GM18858 (cell line): ENCODE measurements around the gene RAD9B.
"Not testable (repeated sequence)": the region's sequence is repeated elsewhere in the genome, so short reads cannot be mapped to it uniquely, and the experiment has no call there.

Experiments
- ATAC-seq: cut with Tn5 transposase; IDR thresholded peaks from one replicate; pipeline ENCODE4 v1.9.1; 2021; ENCODE audit not compliant: unreplicated experiment

RAD9B gene

DNA sequence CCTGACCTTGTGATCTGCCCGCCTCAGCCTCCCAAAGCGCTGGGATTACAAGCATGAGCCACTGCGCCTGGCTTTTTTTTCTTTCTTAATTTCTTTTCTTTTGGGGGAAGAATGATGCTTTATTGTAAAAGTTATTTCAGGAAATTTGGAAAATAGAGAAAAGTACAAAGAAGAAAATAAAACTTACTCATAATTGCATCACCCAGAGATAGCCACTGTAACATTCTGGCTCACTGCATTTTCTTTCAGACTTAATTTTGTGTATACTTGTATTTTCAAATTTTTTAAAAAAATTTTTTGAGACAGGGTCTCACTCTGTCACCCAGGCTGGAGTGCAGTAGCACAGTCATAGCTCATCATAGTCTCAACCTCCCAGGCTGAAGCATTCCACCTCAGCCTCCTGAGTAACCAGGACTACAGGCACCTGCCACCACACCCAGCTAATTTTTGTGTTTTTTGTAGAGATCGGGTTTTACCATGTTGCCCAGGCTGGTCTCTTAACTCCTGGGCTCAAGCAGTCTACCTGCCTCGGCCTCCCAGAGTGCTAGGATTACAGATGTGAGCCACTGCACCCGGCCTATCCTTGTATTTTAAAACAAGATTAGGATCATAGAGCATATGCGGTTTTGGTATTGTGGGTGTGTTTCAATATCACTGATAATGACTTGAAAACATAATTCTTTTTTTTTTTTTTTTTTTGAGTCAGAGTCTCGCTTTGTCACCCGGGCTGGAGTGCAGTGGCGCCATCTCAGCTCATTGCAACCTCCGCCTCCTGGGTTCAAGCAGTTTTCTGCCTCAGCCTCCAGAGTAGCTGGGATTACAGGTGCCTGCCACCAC lies 19.0 kb downstream of the RAD9B start:
- ATAC-seq = not testable (repeated sequence)

DNA sequence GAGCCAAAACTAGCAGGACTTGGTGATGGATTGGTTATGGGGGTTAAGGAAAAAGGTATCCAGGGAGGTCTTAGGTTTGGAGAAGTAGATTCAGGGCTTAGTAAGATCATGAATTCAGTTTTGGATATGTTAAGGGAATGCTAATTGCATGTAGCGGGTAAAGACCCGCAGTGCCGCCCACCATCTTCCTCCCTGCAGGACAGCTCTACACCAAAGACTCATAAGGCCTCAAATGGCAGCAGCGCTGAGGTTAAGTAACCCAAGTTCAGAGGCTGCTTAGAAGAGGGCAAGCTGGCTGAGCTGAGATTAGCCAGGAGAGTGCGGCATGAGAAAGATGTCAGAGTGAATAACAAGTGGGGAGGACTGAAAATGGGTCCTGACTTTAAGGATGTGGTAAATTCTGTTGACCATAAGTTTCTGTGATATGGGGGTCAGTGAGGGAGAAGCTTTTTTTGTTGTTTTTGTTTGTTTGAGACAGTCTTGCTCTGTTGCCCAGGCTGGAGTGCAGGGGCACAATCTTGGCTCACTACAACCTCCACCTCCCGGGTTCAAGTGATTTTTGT lies 26.2 kb downstream of the RAD9B start:
- no peak for ATAC-seq

DNA sequence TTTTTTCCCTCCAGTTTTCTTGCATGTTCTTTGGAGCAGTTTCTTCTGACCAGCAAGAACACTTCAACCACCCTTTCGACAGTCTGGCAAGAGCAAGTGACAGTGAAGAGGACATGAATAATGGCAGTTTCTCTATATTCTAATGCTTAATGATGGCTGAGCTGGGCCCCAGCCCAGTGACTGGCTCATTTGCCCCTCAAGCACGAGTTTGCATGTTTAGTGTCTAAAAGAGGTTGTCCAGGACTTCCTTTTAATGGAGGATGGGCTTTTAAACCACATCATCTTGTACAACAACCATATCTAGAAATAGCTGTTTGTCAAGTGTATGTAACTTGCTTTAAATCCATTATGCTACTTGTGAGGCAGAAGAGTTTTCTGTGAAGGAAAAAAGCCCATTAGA lies 28.4 kb downstream of the RAD9B start:
- ATAC-seq = no peak

DNA sequence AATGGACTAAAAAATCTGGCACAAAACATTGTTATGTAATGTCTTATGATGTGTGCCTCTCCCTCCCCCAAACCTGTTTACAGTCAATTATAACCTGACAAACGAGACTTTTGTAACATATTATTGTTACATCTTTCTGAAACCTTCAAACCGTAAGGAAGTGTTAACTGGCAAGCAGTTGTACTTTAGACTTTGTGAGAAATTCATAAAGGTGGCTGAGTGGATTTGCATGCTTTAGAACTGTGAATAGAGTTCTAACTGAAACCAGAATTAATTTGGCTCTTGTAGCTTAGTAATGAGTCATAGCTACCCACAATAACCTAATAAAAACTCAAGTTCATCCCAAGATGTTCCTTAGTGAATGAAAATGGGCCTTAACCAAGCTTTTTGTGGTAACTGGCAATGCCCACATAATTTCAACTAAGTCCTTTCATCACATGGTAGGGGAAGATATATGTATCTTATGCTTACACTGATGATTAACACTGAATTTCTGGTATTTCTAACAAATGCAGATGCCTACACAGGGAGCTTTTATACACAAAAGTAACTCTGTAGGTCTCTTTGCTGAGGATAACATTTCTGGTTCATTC lies 29.7 kb downstream of the RAD9B start:
- ATAC-seq = peak; percentile 86

DNA sequence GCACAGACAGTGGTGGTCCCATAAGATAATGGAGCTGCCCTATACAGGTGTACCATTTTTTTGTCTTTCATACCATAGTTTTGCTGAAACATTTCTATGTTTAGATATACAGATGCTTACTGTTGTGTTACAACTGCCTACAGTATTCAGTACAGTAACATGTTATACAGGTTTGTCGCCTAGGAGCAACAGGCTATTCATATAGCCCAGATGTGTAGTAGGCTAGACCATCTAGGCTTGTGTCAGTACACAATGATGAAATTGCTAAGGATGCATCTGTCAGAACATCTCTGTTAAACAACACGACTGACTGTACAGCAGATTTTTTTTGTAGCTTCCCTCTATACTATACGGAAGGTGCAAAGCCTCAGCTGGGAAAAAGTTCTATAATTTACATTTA lies 30.5 kb downstream of the RAD9B start:
- no peak for ATAC-seq

DNA sequence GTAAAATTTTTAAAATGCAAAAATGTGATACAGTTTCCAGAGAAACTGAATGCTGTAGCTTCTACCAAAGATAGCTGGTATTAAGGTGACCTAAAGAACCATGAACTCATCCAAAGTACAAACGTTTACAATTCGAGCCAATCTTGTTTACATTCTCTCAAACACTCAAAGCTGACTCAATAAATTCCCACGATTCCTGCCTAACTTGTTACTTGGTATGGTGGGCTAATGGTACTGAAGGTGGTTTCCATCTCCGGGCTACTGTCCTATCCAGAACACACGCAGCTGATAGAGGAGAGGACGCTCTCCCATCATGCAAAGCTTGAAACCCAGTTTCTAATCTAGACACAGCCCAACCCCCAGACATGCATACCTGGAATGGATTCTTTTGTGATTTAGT lies 31.5 kb downstream of the RAD9B start:
- ATAC-seq = no peak

DNA sequence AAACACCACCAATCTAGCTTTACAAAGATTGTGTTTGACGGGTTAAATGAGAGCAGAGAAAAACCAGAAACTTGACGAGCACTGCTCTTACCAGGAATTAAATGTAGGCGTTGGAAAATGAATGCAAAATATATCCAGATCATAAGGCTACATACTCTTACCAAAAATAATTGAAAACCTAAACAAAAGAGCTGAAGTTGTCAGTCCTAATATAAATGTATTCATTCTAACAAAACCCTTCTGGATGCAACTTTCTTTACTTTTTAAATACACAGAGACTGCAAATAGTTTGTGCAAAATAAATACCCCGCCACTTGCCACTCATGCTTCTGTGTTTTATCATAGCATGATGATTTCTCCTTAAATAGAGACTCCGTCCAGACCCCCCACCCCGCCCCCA lies 32.7 kb downstream of the RAD9B start:
- ATAC-seq = no peak

DNA sequence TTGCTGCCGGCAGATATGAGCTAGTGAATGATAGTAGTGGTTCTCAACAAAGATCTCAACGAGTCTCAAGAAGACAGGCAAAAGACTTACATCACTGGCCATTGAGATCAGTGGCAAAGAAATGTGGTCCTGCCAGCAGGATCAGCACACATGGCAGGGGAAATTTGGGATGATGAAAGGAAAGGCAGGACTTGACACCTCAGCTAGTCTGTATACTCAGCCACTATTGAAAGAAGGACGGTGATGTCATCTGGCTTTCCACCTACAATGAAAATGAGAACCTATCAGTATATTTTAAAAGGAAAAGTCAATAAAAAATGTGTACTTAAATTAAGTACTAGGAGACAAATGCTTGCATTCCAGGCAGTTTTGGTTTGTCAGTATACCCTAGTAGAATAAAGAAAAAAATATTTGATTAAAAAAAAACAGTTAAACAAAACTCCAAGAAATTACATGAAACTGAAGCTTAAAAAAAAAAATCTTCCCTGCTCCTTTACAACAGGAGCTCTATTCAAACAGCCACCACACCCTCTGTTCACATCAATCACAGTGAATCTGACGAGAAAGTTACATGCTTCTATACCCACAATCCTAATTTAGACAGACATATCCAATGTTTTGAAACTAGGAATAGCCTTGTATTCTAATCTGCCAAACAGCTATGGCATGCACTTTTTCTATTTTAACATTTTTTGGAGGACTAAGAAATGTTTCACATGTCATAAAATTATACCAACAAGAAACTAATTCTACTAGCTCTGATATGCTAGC lies 34.9 kb downstream of the RAD9B start:
- ATAC-seq = no peak

DNA sequence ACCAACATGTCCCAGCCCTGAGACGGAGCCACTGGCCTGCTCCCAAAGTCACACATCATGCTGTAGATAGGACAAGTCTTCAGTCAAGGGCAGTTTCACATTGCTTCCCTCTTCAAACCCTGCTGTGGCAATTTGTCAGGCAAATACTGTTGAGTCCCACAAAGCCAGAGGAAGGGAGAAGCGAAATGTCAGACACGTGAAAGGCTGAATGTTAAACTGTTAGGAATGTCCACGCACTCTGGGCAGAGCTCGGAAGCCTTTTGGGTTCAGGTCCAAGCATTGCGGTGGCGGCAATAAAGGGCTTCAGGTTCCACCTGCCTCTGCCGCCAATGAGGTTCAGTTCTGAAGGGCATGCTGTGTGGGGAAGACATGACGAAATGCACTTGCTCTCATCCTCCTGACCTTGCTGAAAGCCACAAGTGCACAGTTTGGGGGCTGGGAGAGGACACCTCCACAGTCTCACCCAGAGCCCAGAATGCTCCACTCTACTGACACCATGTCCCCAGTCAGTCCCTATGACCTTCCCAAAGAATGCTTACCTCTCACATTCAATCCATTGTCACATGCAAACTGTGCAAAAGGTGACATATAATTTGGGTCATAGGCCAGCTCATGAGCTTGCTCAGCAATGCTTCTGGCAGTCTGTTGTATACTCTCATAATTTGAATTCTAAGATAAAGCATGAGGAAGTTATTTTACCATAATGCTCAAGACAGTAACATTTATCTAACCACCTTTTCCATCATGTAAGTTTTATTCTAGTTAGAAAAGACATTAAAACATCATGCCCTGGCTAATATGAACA lies 35.7 kb downstream of the RAD9B start:
- no peak for ATAC-seq

DNA sequence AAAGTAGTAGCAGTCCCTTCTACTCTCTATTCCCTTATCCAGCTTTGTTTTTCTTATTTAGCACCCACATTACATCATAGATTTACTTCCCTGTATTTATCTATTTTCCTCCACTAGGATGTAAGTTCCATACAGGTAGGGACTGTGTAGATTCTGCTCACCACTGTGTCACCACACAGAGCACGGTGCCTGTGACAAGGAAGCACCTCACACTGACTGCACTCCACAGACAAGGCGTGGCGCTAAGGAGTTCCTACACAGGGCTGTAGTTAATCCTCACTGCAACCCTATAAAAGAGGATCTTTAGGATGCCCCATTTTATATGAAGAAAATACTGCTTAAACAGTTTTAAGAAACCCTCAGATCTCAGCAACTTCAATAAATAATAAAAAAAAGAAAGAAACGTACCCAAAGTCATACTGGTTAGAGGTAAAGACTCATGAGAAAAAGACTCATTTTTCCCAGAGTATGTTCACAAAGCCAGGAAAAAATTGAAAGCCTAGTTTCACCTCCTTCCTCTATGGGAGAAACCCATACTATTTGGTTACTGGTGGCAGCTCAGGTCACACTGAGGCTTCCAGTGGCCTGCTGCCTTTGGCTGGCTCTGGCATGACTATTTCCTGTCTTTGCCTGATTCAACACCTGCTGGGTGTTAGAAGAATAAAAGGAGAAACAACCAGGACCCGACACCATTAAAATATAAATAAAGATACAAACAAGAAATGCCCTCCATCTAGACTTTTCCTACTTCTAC lies 36.9 kb downstream of the RAD9B start:
- no peak for ATAC-seq

DNA sequence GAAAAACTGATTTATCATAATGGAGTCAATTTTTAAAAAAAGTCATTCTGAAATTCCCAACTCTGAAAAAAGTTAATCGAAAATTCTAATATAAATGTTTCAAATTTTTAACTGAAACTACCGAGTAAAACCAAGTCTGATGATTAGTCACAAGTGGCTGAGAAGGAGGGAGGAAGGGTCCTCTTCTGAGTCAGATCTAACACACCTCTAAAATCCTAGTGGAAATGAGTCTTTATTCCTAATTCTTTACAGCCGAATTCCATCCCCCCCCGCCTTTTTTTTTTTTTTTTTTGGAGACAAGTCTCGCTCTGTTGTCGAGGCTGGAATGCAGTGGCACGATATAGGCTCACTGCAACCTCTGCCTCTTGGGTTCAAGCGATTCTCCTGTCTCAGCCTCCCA lies 37.9 kb downstream of the RAD9B start:
- no peak for ATAC-seq

DNA sequence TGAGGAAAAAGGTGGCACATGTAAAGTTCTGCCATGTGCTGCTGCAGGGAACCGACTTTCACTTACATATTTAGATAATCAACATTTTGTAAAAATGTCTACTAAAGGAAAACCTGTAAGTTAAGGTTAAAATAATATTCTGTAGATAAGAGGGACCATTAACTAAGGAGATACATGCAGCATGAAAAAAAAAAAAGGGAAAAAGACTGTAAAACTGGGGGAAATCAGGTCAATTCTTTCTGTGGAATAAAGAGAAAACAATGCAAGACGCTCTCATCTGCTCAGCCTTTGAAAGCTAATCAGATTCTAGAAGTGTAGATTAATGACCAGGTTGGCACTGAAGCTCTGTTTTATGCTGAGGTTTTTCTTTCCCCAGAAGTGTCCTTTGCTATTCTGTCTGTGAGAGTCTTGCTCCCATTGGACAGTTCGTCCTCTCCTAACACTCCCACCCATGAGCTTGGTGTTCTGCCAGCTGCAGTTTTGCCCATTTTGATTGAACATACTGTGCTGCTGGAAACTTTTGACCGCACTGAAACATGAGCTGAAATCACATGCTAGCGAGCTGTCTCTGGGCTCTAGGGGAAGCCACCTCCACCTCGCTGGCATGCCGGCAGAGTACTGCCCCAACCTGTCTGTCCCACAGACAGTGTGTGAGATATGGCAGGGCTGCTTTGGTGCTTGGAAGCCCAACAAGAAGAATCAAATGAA lies 41.3 kb downstream of the RAD9B start:
- ATAC-seq = no peak

DNA sequence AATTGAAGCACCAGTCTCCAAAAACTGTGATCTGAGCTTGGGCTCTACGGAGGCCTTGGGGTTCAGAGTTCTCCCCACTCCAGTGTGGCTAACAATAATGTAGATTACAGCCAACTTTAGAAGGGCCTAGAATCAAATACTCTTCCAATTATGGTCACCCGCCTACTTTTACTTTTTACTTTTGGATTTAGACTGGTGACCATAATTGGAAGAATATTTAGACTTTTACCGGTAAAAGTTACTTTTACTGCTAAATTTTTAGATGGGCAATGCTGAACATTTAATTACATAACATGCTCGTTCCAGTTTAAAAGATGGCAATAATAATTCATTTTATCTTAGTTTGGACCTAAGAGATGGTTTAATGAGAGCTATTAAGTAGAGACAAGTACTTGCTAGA lies 41.8 kb downstream of the RAD9B start:
- no peak for ATAC-seq

DNA sequence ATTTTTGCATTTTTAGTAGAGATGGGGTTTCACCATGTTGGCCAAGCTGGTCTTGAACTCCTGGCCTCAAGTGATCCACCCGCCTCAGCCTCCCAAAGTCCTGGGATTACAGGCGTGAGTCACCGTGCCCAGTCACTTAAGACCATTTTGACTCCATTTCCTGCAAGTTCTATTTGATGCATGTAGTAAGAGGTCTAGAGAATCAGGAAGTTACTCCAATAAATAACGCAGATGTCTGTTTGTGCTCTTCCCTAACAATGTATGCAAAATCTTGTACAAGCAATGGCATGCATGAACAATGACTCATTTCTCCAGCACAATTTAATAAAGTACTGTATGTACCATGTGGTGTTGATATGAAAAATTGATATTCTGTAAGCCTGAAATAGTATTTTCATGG lies 43.1 kb downstream of the RAD9B start:
- ATAC-seq = not testable (repeated sequence)

DNA sequence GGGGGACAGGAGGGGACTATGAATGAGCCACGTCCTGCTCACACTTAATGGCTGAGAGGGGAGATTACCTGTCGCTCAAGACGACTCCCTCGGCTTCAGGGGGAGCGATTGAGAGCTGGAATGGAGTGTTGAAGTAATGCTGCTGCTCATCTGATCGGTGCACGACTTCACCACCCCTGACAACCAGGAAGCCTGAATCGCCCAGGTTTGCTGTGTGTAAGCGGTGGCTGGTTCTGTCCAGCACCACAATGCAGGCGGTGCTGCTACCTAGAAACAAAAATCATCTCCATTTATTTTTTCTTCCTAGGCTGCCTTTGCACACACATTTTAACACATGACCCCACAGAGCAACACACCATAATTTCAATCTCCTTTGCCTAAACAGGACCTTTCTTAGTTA lies 43.7 kb downstream of the RAD9B start:
- no peak for ATAC-seq

DNA sequence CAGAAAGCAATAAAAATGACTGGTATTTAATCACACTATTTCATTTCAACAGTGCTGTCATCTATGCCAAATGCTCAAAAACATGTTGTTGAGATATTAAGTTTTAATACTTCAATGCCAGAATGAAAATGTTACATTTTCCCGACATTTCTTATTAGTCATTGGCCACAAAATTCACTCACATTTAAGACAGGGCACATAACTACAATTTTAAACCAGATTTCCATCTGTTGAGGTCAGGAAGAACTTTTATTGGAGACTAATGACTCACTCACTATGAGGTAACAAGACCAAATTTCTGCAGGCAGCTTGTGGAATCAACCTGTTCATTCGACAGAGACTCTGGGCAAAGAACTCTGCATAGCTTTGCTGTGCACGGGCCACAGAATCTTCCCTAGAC lies 44.2 kb downstream of the RAD9B start:
- no peak for ATAC-seq

DNA sequence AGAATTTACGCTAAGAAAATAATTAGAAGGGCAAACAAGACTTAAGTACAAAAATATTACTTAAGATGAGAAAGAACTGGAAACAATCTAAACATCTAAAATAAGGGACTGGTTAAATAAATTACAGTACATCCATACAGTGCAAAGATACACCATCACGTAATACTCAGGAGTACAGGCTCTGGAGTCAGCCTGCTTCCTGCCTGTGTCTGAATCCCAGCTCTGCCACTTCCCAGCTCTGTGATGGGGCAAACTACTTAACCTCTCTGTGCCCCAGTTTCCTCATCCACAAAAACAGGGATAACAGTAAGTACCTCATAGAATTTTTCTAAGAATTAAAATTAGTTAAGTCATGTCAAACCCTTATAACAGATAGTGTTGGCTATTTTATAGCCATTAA lies 45.0 kb downstream of the RAD9B start:
- ATAC-seq = no peak

DNA sequence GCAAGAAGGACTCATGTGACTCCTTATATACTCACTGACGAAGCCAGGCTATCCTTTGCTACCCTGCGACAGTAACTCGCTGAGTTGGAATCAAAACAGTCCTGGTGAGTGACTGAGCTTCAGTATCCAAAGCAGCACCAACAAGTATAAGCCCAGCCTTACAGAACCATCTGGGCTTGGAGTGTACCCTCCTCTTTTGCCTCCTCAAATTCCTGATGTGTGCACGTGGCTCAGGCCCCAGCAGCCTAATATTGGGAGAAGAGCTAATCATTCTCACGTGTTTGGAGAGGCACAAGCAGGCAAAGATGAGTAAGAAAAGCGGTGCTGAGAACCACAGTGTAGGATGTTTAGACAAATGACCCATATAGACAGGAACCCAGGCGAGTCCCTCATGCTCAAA lies 46.5 kb downstream of the RAD9B start:
- ATAC-seq = no peak

DNA sequence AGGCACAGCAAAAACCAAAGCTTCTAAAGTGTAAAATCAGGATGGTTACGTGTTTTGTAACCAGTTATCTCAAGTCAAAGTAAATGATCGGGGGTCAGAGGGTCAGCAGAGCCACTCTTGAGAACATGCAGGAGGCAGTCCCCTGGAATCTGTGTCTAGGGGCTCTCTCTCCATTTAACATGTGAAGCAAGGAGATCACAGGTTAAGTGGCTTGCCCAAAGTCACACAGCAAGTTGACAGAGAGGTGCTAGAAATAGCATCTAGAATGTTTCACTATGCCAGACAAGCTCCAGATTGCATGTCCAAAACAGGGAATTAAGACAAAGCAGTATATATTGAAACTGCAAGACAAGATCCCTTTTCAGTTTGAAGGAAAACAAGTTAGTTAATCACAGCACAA lies 47.6 kb downstream of the RAD9B start:
- ATAC-seq = no peak

DNA sequence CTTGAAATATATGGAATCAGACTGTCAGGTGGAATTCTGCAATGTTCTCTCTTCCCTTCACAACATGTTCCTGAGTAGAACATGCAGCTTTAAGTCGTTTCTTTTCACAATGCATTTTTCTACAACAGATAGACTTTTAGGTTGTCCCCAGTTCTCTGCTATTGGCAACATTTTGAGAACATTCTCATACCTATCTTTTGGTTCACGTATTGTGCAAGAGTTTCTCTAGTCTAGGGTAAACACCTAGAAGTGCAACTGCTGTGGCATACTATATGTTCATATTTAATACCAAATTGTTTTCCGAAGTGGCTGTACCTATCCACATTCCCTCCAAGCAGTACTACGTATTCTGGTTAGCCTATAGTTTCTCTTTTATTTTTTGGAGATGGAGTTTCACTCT lies 48.9 kb downstream of the RAD9B start:
- no peak for ATAC-seq
